Esophagus mucosa (tissue), 1 donor: ENCODE results near the gene NOXA1. TPM values are rescaled to one million over a fixed set of nuclear protein-coding genes. Genes with fewer than 3 reads are reported as not detected.

Source experiments
- total RNA-seq: library from RNA; stranded (reverse); gene quantifications from one replicate; pipeline ENCODE4 v1.2.4, GENCODE V29; 2023
- donor health status: DM: yes; HTN: yes; CAD: no.

The NOXA1 gene
- total RNA-seq, 1 donor from 2014 or later = 5.5 TPM

Other genes starting within 250 kb of the NOXA1 start
- gene ANAPC2, start 234.8 kb upstream of the NOXA1 start, total RNA-seq = 25.0 TPM
- 86.8 TPM for gene SSNA1, start 234.7 kb upstream of the NOXA1 start, total RNA-seq
- gene TPRN, start 222.7 kb upstream of the NOXA1 start, total RNA-seq = 20.5 TPM
- 24.8 TPM for gene TMEM203, start 217.7 kb upstream of the NOXA1 start, total RNA-seq
- gene NDOR1, start 217.7 kb upstream of the NOXA1 start, total RNA-seq = 8.6 TPM
- gene RNF208, start 201.2 kb upstream of the NOXA1 start, total RNA-seq = 11.2 TPM
- 156 TPM for gene CYSRT1, start 198.2 kb upstream of the NOXA1 start, total RNA-seq
- gene RNF224, start 195.9 kb upstream of the NOXA1 start, total RNA-seq = 2.7 TPM
- 0.68 TPM for gene SLC34A3, start 192.5 kb upstream of the NOXA1 start, total RNA-seq
- 321 TPM for gene TUBB4B, start 182.1 kb upstream of the NOXA1 start, total RNA-seq
- gene STPG3, start 172.1 kb upstream of the NOXA1 start, total RNA-seq = not detected
- gene NELFB, start 168.1 kb upstream of the NOXA1 start, total RNA-seq = 36.7 TPM
- gene TOR4A, start 145.7 kb upstream of the NOXA1 start, total RNA-seq = 15.4 TPM
- 20.4 TPM for gene NRARP, start 121.1 kb upstream of the NOXA1 start, total RNA-seq
- 8.1 TPM for gene EXD3, start 231 bp upstream of the NOXA1 start, total RNA-seq
- gene ENTPD8, start 18.0 kb downstream of the NOXA1 start, total RNA-seq = not detected
- gene NSMF, start 35.9 kb downstream of the NOXA1 start, total RNA-seq = 13.9 TPM
- 1.0 TPM for gene PNPLA7, start 127.0 kb downstream of the NOXA1 start, total RNA-seq
- gene MRPL41, start 128.5 kb downstream of the NOXA1 start, total RNA-seq = 36.9 TPM
- gene DPH7, start 155.5 kb downstream of the NOXA1 start, total RNA-seq = 12.6 TPM
- gene ZMYND19, start 167.1 kb downstream of the NOXA1 start, total RNA-seq = 21.5 TPM
- gene ARRDC1, start 182.3 kb downstream of the NOXA1 start, total RNA-seq = 49.7 TPM
- gene EHMT1, start 195.6 kb downstream of the NOXA1 start, total RNA-seq = 48.0 TPM